Measurements from ENCODE around the gene PTCD2. TPM values are rescaled to one million over a fixed set of nuclear protein-coding genes. Genes with fewer than 3 reads are reported as not detected.

The PTCD2 gene
- total RNA-seq, 2 donors from 2014 or later, result 2.6 to 3.9 TPM

DNA sequence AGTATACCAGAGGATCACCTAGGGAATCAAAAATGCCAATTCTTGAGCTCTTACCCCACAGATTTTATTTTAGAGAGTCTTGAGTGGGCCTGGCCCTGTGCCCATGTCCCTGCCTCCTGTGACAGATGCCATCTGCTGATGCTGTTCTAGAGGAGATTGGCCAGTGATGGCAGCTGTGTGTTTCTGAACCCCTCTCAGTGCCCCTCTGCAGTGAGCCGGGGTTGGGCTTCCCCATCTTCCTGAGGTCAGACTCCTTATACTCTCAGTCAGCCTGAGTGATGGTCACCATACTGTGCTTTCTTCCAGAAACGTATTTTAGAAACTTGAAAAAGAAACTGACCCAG lies 6.1 kb downstream of the PTCD2 start:
- Histone ChIP-seq H3K27me3 (no peaks in the 10 kb centered on the region), H3K27ac (no peak overlapping the region), H3K36me3 (replicated peaks in 1 of 2; ENCODE audit: insufficient read depth in 1 of 2, low read depth in 2 of 2) (no peaks in the 10 kb centered on the region), H3K4me1 (peaks cover under 1% of the 10 kb centered on the region), H3K9me3 (no peaks in the 10 kb centered on the region), H3K4me3 (no peak overlapping the region)
- 84 to 89% methylated on average over 2 of the region's 2 CpGs for WGBS, 2 donors
- DNase-seq (no peak), ATAC-seq (no peak)
- intact Hi-C loops (cut with DNase I), result no loop called here
- TF ChIP-seq CTCF (IDR thresholded peaks at IDR 0.05) (no peak), POLR2A (IDR thresholded peaks at IDR 0.05) (no peak)

DNA sequence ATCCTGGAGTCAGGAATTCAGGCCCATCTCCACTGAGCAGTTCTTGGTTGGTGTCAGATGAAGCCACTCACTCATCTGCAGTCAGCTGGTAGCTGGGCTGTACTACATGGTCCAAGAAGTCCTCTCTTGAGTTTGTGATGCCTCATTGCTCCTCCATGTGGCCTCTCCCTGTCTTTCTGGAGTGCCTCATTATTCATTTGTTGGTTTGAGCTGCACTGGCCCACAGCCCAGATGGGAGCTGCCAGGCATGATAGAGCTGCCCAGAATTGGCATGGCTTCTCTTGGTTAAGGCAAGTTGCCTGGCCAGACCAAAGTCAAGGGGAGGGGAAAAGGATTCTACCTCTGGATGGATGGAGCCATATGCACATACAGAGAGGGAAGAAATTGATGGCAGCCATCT lies 8.0 kb downstream of the PTCD2 start:
- ATAC-seq (no peak), DNase-seq (peak in 3 of 4 donors; percentile 11 to 47 (median 30))
- no peaks in the 10 kb centered on the region for H3K36me3 ChIP-seq (replicated peaks in 1 of 2; ENCODE audit: insufficient read depth in 1 of 2, low read depth in 2 of 2)

DNA sequence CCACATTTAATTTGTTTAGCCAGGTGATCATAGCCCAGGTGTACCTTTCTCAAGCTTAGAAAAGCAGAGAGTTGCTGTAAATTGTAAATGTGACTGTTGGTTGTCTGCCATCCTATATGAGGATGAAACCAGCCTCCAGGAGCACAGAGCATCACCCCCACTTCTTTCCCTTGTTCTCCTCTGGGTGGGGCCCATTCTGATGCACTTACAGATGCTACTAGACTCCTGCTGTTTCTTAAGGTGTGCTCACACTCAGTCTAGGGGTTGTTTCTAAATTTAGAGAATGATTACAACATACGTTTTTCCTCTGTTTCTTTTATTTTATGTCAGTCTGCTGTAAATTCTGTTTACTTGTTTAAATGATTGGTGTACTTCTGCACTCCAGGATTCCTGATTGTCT lies 10.5 kb downstream of the PTCD2 start:
- no peaks in the 10 kb centered on the region for H3K27me3 ChIP-seq
- no peak for DNase-seq
- no peaks in the 10 kb centered on the region for H3K4me1 ChIP-seq
- TF ChIP-seq POLR2A (IDR thresholded peaks at IDR 0.05), result no peak
- no peak for ATAC-seq
- no peak overlapping the region for H3K4me3 ChIP-seq
- H3K36me3 ChIP-seq (replicated peaks in 1 of 2; ENCODE audit: insufficient read depth in 1 of 2, low read depth in 2 of 2), result no peaks in the 10 kb centered on the region
- WGBS, 2 donors, result 60 to 79% methylated on average over 1 of the region's 1 CpG
- H3K9me3 ChIP-seq, result no peaks in the 10 kb centered on the region
- no peak overlapping the region for H3K27ac ChIP-seq
- intact Hi-C loops (cut with DNase I), result no loop called here

More for the DNA sequence above, 8.0 kb downstream of the PTCD2 start:
- Histone ChIP-seq H3K4me1 (no peaks in the 10 kb centered on the region), H3K27me3 (no peaks in the 10 kb centered on the region), H3K27ac (no peak overlapping the region), H3K9me3 (no peaks in the 10 kb centered on the region), H3K4me3 (no peak overlapping the region)
- intact Hi-C loops (cut with DNase I), result no loop called here
- TF ChIP-seq POLR2A (IDR thresholded peaks at IDR 0.05), result no peak
- TF ChIP-seq CTCF (IDR thresholded peaks at IDR 0.05), result no peak

DNA sequence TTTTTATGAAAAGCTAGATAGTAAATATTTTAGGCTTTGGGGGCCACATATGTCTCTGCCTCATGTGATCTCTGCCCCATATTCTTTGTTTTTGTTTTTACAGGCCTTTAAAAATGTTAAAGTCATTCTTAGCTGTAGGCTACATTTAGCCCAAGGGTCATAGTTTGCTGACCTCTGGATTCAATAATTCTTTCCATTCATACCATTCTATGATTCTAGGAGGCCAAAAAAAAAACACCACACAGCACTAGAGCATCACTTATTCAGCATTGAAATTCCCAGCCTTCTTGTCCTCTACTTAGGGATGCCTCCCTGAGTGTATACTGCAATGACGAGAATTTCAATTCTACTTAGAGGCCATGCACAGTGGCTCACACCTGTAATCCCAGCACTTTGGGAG lies 17.0 kb downstream of the PTCD2 start:
- Histone ChIP-seq H3K9me3 (no peaks in the 10 kb centered on the region), H3K36me3 (replicated peaks in 1 of 2; ENCODE audit: insufficient read depth in 1 of 2, low read depth in 2 of 2) (peaks cover 0 to 5% of the 10 kb centered on the region in 2 donors), H3K4me1 (no peaks in the 10 kb centered on the region), H3K4me3 (no peak overlapping the region), H3K27ac (no peak overlapping the region), H3K27me3 (no peaks in the 10 kb centered on the region)
- intact Hi-C loops (cut with DNase I), result no loop called here
- no peak for TF ChIP-seq CTCF (IDR thresholded peaks at IDR 0.05)
- TF ChIP-seq POLR2A (IDR thresholded peaks at IDR 0.05), result no peak
- 85 to 100% methylated on average over 1 of the region's 1 CpG for WGBS, 2 donors
- no peak for DNase-seq
- no peak for ATAC-seq

DNA sequence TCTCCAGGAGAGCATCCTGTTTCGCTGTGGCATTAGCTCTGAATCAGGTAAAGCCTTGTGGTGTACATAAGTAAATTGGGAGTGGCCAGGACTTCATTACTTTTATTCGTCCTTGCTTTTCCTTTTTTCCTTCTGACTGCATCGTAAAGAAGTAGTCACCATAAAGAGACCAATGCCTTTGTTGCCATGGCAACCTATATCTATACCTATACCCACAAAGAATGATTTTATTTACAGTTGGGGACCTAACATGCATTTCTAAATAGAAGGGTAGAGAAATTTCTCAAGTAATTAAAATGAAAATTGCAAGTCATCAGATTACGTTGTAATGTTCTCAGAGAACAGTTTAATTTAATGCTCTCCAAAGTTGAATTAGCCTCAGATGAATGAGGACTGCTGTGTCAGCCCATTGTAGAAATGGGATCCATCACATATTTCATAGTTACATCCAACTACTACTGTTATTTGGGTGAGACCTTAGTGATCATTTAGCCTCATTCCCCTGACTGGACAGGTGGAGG lies 18.6 kb downstream of the PTCD2 start:
- Histone ChIP-seq H3K4me1 (no peaks in the 10 kb centered on the region), H3K9me3 (no peaks in the 10 kb centered on the region), H3K36me3 (replicated peaks in 1 of 2; ENCODE audit: insufficient read depth in 1 of 2, low read depth in 2 of 2) (peaks cover 0 to 6% of the 10 kb centered on the region in 2 donors), H3K27me3 (no peaks in the 10 kb centered on the region), H3K27ac (no peak overlapping the region), H3K4me3 (no peak overlapping the region)
- TF ChIP-seq POLR2A (IDR thresholded peaks at IDR 0.05) (no peak), CTCF (IDR thresholded peaks at IDR 0.05) (no peak)
- ATAC-seq, result no peak
- WGBS, 2 donors, result 82 to 86% methylated on average over 4 of the region's 4 CpGs
- intact Hi-C loops (cut with DNase I), result no loop called here
- no peak for DNase-seq

Data from body of pancreas (tissue), 4 donors.